Thyroid gland (tissue), 4 donors: ENCODE results near the gene MAMSTR. TPM values are rescaled to one million over a fixed set of nuclear protein-coding genes. Genes with fewer than 3 reads are reported as not detected.

Experiments
- DNase-seq, 2 donors: peaks; one replicate each; pipeline ENCODE4 v3.0.0-alpha.2; 2019
- H3K27ac ChIP-seq, 3 donors: fragments of 200-600 bp; sonication (generic); 1 replicate in 2 of 3; 2 replicates in 1 of 3; pipeline ENCODE4 v1.5.1; 2016 to 2019; ENCODE audit warnings: mild to moderate bottlenecking in 1 of 3, moderate library complexity in 1 of 3
- H3K27me3 ChIP-seq: fragments of 200-600 bp; sonication (generic); one replicate; pipeline ENCODE4 v1.5.1; 2019
- H3K36me3 ChIP-seq, 2 donors: fragments of 200-600 bp; sonication (generic); one replicate each; pipeline ENCODE4 v1.5.1; 2016 to 2019
- H3K4me1 ChIP-seq, 2 donors: fragments of 200-600 bp; sonication (generic); one replicate each; pipeline ENCODE4 v1.5.1; 2017 to 2019
- H3K4me3 ChIP-seq, 3 donors: fragments of 200-600 bp; sonication (generic); replicated peaks in 1 of 3; 1 replicate in 2 of 3; 2 replicates in 1 of 3; pipeline ENCODE4 v1.5.1; 2016; ENCODE audit warnings: mild to moderate bottlenecking in 1 of 3
- H3K9me3 ChIP-seq: fragments of 200-600 bp; sonication (generic); one replicate; pipeline ENCODE4 v1.5.1; 2017
- POLR2A ChIP-seq, 2 donors: fragments of 450-650 bp; IDR thresholded peaks; one replicate each; pipeline ENCODE4 v1.6.1; 2017; ENCODE audit warnings: antibody characterized with exemption in 2 of 2, mild to moderate bottlenecking in 2 of 2, moderate library complexity in 1 of 2
- WGBS, 2 donors: methylation state at CpG; one replicate each; pipeline ENCODE4 v1.1.5; 2017; 5-methylcytosine and 5-hydroxymethylcytosine counted together
- intact Hi-C: fragments of 100-400 bp; cut with DNase I; formaldehyde crosslinking; loops from one replicate; pipeline ENCODE4 v1.15.1; 2023
- total RNA-seq, 4 donors: library from RNA; depleted of rRNA; stranded (reverse); fragments of >200 nt; gene quantifications; one replicate each; pipeline ENCODE4 v1.2.3, GENCODE V29; 2016
- TF ChIP-seq, protein P1 (sequence below), 6 experiments: fragments of 200-600 bp in 3 of 6; fragments of 450-650 bp in 3 of 6; sonication (generic) in 3 of 6; IDR thresholded peaks; one replicate each; pipeline ENCODE4 v1.5.1; 2016 to 2019; ENCODE audit warnings: antibody characterized with exemption in 6 of 6, mild to moderate bottlenecking in 2 of 6, inconsistent platforms in 1 of 6, moderate library complexity in 1 of 6

MAMSTR gene
- total RNA-seq, 4 donors from 2014 or later: 0.29 to 0.67 (median 0.54) TPM; not detected in 1

DNA sequence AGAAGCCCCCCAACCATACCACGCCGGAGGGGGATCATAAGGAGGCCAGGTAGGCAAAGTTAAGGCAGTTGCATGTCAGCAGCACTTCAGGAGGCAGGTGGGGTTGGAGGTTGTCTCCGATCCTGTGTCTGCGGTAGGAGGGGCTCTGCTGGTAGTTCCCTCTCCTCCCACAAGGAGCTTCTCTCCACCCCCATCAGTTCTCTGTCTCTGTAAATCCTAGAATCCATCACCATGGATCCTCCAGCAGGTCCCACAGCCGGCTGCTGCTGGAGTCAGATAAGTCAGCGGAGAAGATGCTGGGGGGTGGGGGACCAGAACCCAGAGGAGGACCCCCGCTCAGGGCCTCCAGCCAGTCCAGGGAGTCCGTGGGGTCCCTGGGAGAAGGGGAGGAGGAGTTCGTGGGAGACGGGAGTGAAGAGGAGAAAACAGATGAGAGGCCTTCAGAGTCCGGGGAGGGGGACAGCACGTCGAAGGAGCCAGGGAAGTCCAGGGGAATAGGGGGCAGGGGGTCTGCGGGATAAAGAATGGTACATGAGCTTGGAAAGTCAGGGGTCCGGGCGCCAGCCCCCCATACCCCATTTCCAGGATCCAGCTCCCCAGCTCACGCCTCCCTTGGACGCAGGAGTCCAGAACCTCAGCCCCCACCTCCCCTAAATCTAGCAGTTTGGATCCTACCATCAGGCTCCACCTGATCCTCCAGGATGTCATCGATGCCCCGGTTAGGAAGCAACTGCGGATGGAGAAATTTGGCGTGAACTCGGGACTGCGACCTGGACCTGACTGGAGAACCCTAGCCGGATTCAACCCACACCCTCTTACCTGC is 6.3 kb downstream of the MAMSTR start:
- Histone ChIP-seq H3K27ac (no peak overlapping the region), H3K4me3 (peak overlapping the region; percentile 35 to 73 (median 60)), H3K27me3 (no peaks in the 10 kb centered on the region), H3K36me3 (no peaks in the 10 kb centered on the region), H3K4me1 (peaks cover 17 to 36% of the 10 kb centered on the region in 2 donors), H3K9me3 (no peaks in the 10 kb centered on the region)
- 19 to 21% methylated on average over 21 to 25 of the region's 25 CpGs for WGBS, 2 donors
- no peak for DNase-seq
- TF ChIP-seq POLR2A (IDR thresholded peaks at IDR 0.05): no peak
- TF ChIP-seq, protein P1, sequence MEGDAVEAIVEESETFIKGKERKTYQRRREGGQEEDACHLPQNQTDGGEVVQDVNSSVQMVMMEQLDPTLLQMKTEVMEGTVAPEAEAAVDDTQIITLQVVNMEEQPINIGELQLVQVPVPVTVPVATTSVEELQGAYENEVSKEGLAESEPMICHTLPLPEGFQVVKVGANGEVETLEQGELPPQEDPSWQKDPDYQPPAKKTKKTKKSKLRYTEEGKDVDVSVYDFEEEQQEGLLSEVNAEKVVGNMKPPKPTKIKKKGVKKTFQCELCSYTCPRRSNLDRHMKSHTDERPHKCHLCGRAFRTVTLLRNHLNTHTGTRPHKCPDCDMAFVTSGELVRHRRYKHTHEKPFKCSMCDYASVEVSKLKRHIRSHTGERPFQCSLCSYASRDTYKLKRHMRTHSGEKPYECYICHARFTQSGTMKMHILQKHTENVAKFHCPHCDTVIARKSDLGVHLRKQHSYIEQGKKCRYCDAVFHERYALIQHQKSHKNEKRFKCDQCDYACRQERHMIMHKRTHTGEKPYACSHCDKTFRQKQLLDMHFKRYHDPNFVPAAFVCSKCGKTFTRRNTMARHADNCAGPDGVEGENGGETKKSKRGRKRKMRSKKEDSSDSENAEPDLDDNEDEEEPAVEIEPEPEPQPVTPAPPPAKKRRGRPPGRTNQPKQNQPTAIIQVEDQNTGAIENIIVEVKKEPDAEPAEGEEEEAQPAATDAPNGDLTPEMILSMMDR (IDR thresholded peaks at IDR 0.05): peak in 1 of 6 experiments; percentile 5
- intact Hi-C loops: loop anchor here (5.0 kb wide), 1 partner anchor 36 kb away; no protein-coding TSS in a partner anchor

DNA sequence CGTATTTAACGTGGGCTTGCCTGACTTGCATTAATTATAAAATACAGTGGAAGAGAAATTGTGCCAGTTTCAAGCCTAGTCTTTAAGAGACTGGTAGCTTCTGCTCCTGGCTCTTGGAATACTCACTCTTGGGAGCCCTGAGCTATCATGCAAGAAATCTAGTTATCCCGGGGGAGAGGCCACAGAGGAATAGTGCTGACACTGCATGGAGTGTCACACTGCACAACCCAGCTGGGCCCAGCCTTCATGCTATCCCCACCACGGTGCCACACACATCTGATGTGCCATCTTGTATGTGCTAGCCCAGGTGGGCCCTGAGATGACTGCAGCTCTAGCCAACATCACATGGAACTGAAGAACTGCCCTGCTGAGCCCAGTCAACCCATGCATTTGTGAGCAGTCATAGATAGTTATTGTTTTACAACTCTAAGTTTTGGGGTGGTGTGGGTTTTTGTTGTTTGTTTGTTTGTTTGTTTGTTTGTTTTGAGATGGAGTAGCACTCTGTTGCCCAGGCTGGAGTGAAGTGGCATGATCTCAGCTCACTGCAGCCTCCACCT is 8.3 kb downstream of the MAMSTR start:
- intact Hi-C loops: loop anchor here (5.0 kb wide), 1 partner anchor 34 kb away; no protein-coding TSS in a partner anchor

GRCh38 chr19:48708471-48708870 is 11.1 kb downstream of the MAMSTR start:
- no peak for DNase-seq
- H3K4me1 ChIP-seq: peaks cover 0 to 8% of the 10 kb centered on the region in 2 donors
- no peak overlapping the region for H3K4me3 ChIP-seq
- TF ChIP-seq POLR2A (IDR thresholded peaks at IDR 0.05): no peak
- TF ChIP-seq, protein P1 (IDR thresholded peaks at IDR 0.05): no peak
- H3K27ac ChIP-seq: no peak overlapping the region
- no peaks in the 10 kb centered on the region for H3K36me3 ChIP-seq
- intact Hi-C loops: no loop called here
- H3K9me3 ChIP-seq: no peaks in the 10 kb centered on the region
- 65 to 67% methylated on average over 11 of the region's 11 CpGs for WGBS, 2 donors
- H3K27me3 ChIP-seq: no peaks in the 10 kb centered on the region

More for the DNA sequence above, 8.3 kb downstream of the MAMSTR start:
- 85 to 100% methylated on average over 4 of the region's 4 CpGs for WGBS, 2 donors
- H3K27ac ChIP-seq: no peak overlapping the region
- DNase-seq: no peak
- no peak for TF ChIP-seq POLR2A (IDR thresholded peaks at IDR 0.05)
- TF ChIP-seq, protein P1 (IDR thresholded peaks at IDR 0.05): no peak
- H3K4me3 ChIP-seq: no peak overlapping the region
- H3K4me1 ChIP-seq: peaks cover 6 to 23% of the 10 kb centered on the region in 2 donors
- H3K36me3 ChIP-seq: no peaks in the 10 kb centered on the region
- no peaks in the 10 kb centered on the region for H3K27me3 ChIP-seq
- no peaks in the 10 kb centered on the region for H3K9me3 ChIP-seq

DNA sequence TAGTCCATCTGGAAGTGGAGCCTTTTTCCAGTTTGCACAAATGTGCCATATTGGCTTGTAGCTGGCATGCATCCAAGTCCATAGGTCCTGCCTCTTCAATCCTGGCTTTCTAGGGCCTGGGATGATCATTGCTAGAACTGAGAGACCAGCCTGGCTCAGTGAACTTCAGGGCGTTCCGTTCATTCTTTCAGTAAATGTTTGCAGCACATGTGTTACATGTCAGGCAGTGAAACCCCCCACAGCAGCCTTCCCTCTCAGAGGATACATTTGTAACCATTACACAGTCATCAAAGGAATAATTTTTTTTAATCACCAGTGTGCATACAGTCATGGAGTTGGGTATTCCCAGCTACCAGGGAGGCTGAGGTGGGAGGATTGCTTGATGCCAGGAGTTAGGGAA is 14.1 kb downstream of the MAMSTR start:
- intact Hi-C loops: loop anchor here (2.0 kb wide), 1 partner anchor 39 kb away; no protein-coding TSS in a partner anchor
- no peaks in the 10 kb centered on the region for H3K9me3 ChIP-seq
- no peaks in the 10 kb centered on the region for H3K4me1 ChIP-seq
- 36 to 83% methylated on average over 2 of the region's 2 CpGs for WGBS, 2 donors
- no peak overlapping the region for H3K4me3 ChIP-seq
- no peaks in the 10 kb centered on the region for H3K27me3 ChIP-seq
- no peaks in the 10 kb centered on the region for H3K36me3 ChIP-seq
- no peak for TF ChIP-seq POLR2A (IDR thresholded peaks at IDR 0.05)
- TF ChIP-seq, protein P1 (IDR thresholded peaks at IDR 0.05): no peak
- H3K27ac ChIP-seq: no peak overlapping the region
- DNase-seq: no peak

GRCh38 chr19:48703316-48703715 is 16.2 kb downstream of the MAMSTR start:
- WGBS, 2 donors: 93 to 97% methylated on average over 16 to 23 of the region's 23 CpGs
- H3K36me3 ChIP-seq: no peaks in the 10 kb centered on the region
- intact Hi-C loops: no loop called here

More at GRCh38 chr19:48703316-48703715, 16.2 kb downstream of the MAMSTR start:
- Histone ChIP-seq H3K9me3 (no peaks in the 10 kb centered on the region), H3K4me1 (no peaks in the 10 kb centered on the region), H3K27me3 (no peaks in the 10 kb centered on the region), H3K4me3 (no peak overlapping the region), H3K27ac (no peak overlapping the region)
- DNase-seq: no peak
- TF ChIP-seq POLR2A (IDR thresholded peaks at IDR 0.05): no peak
- TF ChIP-seq, protein P1 (IDR thresholded peaks at IDR 0.05): no peak
